Right lobe of liver (tissue), 6 donors: ENCODE results near the gene FRMD4A. TPM values are rescaled to one million over a fixed set of nuclear protein-coding genes. Genes with fewer than 3 reads are reported as not detected.

Experiments used
- ATAC-seq, 4 donors: fragments of 200-7000 bp; cut with Tn5 transposase; one replicate each; pipeline ENCODE4 v1.9.1; 2020; ENCODE audit warnings: mild to moderate bottlenecking in 4 of 4, moderate library complexity in 4 of 4
- DNase-seq, 3 donors: peaks; one replicate each; pipeline ENCODE4 v3.0.0-alpha.2; 2020
- H3K27ac ChIP-seq, 3 donors: fragments of 200-600 bp; one replicate each; pipeline ENCODE4 v1.8.0; 2022
- H3K27me3 ChIP-seq, 2 donors: fragments of 200-600 bp; one replicate each; pipeline ENCODE4 v1.8.0; 2022
- H3K36me3 ChIP-seq, 4 donors: fragments of 200-600 bp; sonication (generic) in 1 of 4; one replicate each; pipeline versions ENCODE4 v1.5.1 to v1.8.0; 2017 to 2022; ENCODE audit warnings: control low read depth in 1 of 4
- H3K4me1 ChIP-seq, 4 donors: fragments of 200-600 bp; sonication (generic) in 1 of 4; one replicate each; pipeline versions ENCODE4 v1.5.1 to v1.8.0; 2017 to 2022; ENCODE audit warnings: control low read depth in 1 of 4
- H3K4me3 ChIP-seq, 3 donors: fragments of 200-600 bp; one replicate each; pipeline ENCODE4 v1.8.0; 2022
- H3K9me3 ChIP-seq, 4 donors: fragments of 200-600 bp; sonication (generic) in 1 of 4; one replicate each; pipeline versions ENCODE4 v1.5.1 to v1.8.0; 2017 to 2022; ENCODE audit warnings: control low read depth in 1 of 4
- CTCF ChIP-seq, 4 donors: fragments of 200-600 bp in 3 of 4; fragments of 450-650 bp in 1 of 4; IDR thresholded peaks; one replicate each; pipeline versions ENCODE4 v1.5.1 to v1.8.0; 2016 to 2022; ENCODE audit warnings: antibody characterized with exemption in 4 of 4, mild to moderate bottlenecking in 2 of 4
- POLR2A ChIP-seq: fragments of 450-650 bp; IDR thresholded peaks from one replicate; pipeline ENCODE4 v1.6.1; 2017; ENCODE audit warnings: antibody characterized with exemption, mild to moderate bottlenecking
- WGBS: methylation state at CpG from one replicate; pipeline ENCODE4 v1.1.6; 2018; ENCODE audit warnings: low coverage, low lambda C conversion rate; ENCODE audit not compliant: insufficient coverage; ENCODE audit errors: missing lambda C conversion rate; 5-methylcytosine and 5-hydroxymethylcytosine counted together
- intact Hi-C, 2 donors: fragments of 100-400 bp; cut with DNase I; formaldehyde crosslinking; loops; one replicate each; pipeline versions ENCODE4 v1.11.2 to v1.14.1; 2022
- total RNA-seq, 6 experiments: library from RNA; depleted of rRNA in 2 of 6; stranded (reverse); fragments of >200 nt in 2 of 6; fragmentation: NEBNext Ultra II Directional in 3 of 6; extraction: Animal tissue kit (Norgen Biotek cat#: 25700) in 3 of 6; gene quantifications; one replicate each; pipeline versions ENCODE4 v1.1.0 to v1.2.4, GENCODE V29; 2016 to 2023
- donor health status: DM: no; HTN: yes; CAD: no.
- donor health status: DM: no; HTN: no; CAD: no.
- donor health status: DM: no; HTN: no; CAD: no.
- donor health status: DM: no; HTN: yes; CAD: no.
- donor health status: DM: no; HTN: yes; CAD: no.

FRMD4A gene
- total RNA-seq, 6 experiments from 2014 or later, result 8.4 to 22.8 (median 13.3) TPM

GRCh38 chr10:13977861-13978532 lies 352.7 kb downstream of the FRMD4A start:
- intact Hi-C loops, result no loop called here
- no peaks in the 10 kb centered on the region for H3K36me3 ChIP-seq
- peaks cover 0 to 6% (median 3%) of the 10 kb centered on the region in 4 donors for H3K4me1 ChIP-seq
- H3K9me3 ChIP-seq, result no peaks in the 10 kb centered on the region
- no peak overlapping the region for H3K4me3 ChIP-seq
- no peak for TF ChIP-seq CTCF (IDR thresholded peaks at IDR 0.05)
- no peak for TF ChIP-seq POLR2A
- DNase-seq (no peak), ATAC-seq (no peak)
- no peaks in the 10 kb centered on the region for H3K27me3 ChIP-seq
- no peak overlapping the region for H3K27ac ChIP-seq
- WGBS, result 61% methylated on average over 3 of the region's 3 CpGs

- no peaks in the 10 kb centered on the region for H3K36me3 ChIP-seq
- H3K9me3 ChIP-seq, result no peaks in the 10 kb centered on the region
- peak in 2 of 4 donors; percentile 28 to 30 for ATAC-seq
- intact Hi-C loops, result no loop called here
- 63% methylated on average over 2 of the region's 4 CpGs for WGBS
- no peaks in the 10 kb centered on the region for H3K4me1 ChIP-seq
- H3K4me3 ChIP-seq, result no peak overlapping the region
- H3K27ac ChIP-seq, result no peak overlapping the region
- TF ChIP-seq POLR2A (no peak), CTCF (IDR thresholded peaks at IDR 0.05) (no peak)
- DNase-seq, result no peak
- H3K27me3 ChIP-seq, result no peaks in the 10 kb centered on the region
These were observed 357.0 kb downstream of the FRMD4A start for GRCh38 chr10:13973742-13974141.

- Histone ChIP-seq H3K27me3 (no peaks in the 10 kb centered on the region), H3K4me1 (no peaks in the 10 kb centered on the region), H3K27ac (no peak overlapping the region), H3K4me3 (no peak overlapping the region), H3K9me3 (no peaks in the 10 kb centered on the region), H3K36me3 (no peaks in the 10 kb centered on the region)
- DNase-seq (no peak), ATAC-seq (no peak)
- WGBS, result 30% methylated on average over 4 of the region's 4 CpGs
- intact Hi-C loops, result no loop called here
- TF ChIP-seq CTCF (IDR thresholded peaks at IDR 0.05), result no peak
- TF ChIP-seq POLR2A, result no peak
These were observed 358.1 kb downstream of the FRMD4A start for GRCh38 chr10:13972609-13973008.

- H3K9me3 ChIP-seq, result no peaks in the 10 kb centered on the region
- no peaks in the 10 kb centered on the region for H3K4me1 ChIP-seq
- ATAC-seq, result no peak
- H3K36me3 ChIP-seq, result no peaks in the 10 kb centered on the region
- H3K4me3 ChIP-seq, result no peak overlapping the region
- no peak for TF ChIP-seq CTCF (IDR thresholded peaks at IDR 0.05)
- no peak for TF ChIP-seq POLR2A
- no peak for DNase-seq
- 49% methylated on average over 4 of the region's 10 CpGs for WGBS
- no peak overlapping the region for H3K27ac ChIP-seq
- no peaks in the 10 kb centered on the region for H3K27me3 ChIP-seq
- intact Hi-C loops, result no loop called here
These were observed 358.9 kb downstream of the FRMD4A start for GRCh38 chr10:13971601-13972475.
